Measurements from ENCODE around the gene ALOX15B. TPM values are rescaled to one million over a fixed set of nuclear protein-coding genes. Genes with fewer than 3 reads are reported as not detected.

ALOX15B gene
- polyA plus RNA-seq, 1 donor from 2014 or later, result not detected

- Histone ChIP-seq H3K4me3 (ENCODE audit: low read length) (no peak overlapping the region), H3K36me3 (ENCODE audit: insufficient read depth, low read length) (no peaks in the 10 kb centered on the region), H4K20me1 (ENCODE audit: insufficient read depth) (no peaks in the 10 kb centered on the region), H3F3A (ENCODE audit: insufficient read depth, low read length, poor library complexity, severe bottlenecking) (no peaks in the 10 kb centered on the region), H3K27me3 (ENCODE audit: insufficient read depth, low read depth, low read length) (peaks cover 7% of the 10 kb centered on the region), H3K4me2 (ENCODE audit: low read length) (no peak overlapping the region), H3K9me2 (ENCODE audit: insufficient read depth, low read length) (no peaks in the 10 kb centered on the region), H3K9ac (ENCODE audit: low read length) (no peak overlapping the region), H2AFZ (ENCODE audit: low read depth, low read length) (no peak overlapping the region), H3K9me3 (ENCODE audit: low read length) (no peaks in the 10 kb centered on the region), H3K27ac (ENCODE audit: low read length) (no peak overlapping the region), H3K79me2 (replicated peaks; ENCODE audit: insufficient read depth, low read length) (no peaks in the 10 kb centered on the region)
- no peak for TF ChIP-seq MXI1 (conservative IDR thresholded peaks at IDR 0.05; ENCODE audit: poor library complexity, severe bottlenecking)
- no peak for TF ChIP-seq TAF1 (IDR thresholded peaks at IDR 0.05; ENCODE audit: low read depth)
- no peak for TF ChIP-seq REST (IDR thresholded peaks at IDR 0.05; ENCODE audit: borderline replicate concordance)
- no peak for TF ChIP-seq POLR2AphosphoS5 (IDR thresholded peaks at IDR 0.05)
- TF ChIP-seq SMC3 (conservative IDR thresholded peaks at IDR 0.05; ENCODE audit: poor library complexity), result no peak
- TF ChIP-seq EP300 (conservative IDR thresholded peaks at IDR 0.05; ENCODE audit: poor library complexity, severe bottlenecking), result no peak
- no peak for TF ChIP-seq CTCF (IDR thresholded peaks at IDR 0.05; ENCODE audit: poor library complexity, severe bottlenecking)
- TF ChIP-seq RAD21 (conservative IDR thresholded peaks at IDR 0.05), result no peak
- TF ChIP-seq EZH2 (IDR thresholded peaks at IDR 0.05; ENCODE audit: borderline replicate concordance, insufficient read depth, low read length, poor library complexity, severe bottlenecking), result no peak
Measured at GRCh38 chr17:8039611-8040168, 831 bp downstream of the ALOX15B start.

- Histone ChIP-seq H3K4me3 (ENCODE audit: low read length) (no peak overlapping the region), H3K4me2 (ENCODE audit: low read length) (no peak overlapping the region)
Measured at GRCh38 chr17:8041249-8041928, 2.5 kb downstream of the ALOX15B start.

More at GRCh38 chr17:8041249-8041928, 2.5 kb downstream of the ALOX15B start:
- Histone ChIP-seq H3K27ac (ENCODE audit: low read length) (no peak overlapping the region), H3K27me3 (ENCODE audit: insufficient read depth, low read depth, low read length) (peaks cover 7% of the 10 kb centered on the region), H4K20me1 (ENCODE audit: insufficient read depth) (no peaks in the 10 kb centered on the region), H2AFZ (ENCODE audit: low read depth, low read length) (no peak overlapping the region), H3K9me3 (ENCODE audit: low read length) (no peaks in the 10 kb centered on the region), H3K36me3 (ENCODE audit: insufficient read depth, low read length) (no peaks in the 10 kb centered on the region), H3K9ac (ENCODE audit: low read length) (no peak overlapping the region), H3K9me2 (ENCODE audit: insufficient read depth, low read length) (no peaks in the 10 kb centered on the region), H3F3A (ENCODE audit: insufficient read depth, low read length, poor library complexity, severe bottlenecking) (no peaks in the 10 kb centered on the region), H3K79me2 (replicated peaks; ENCODE audit: insufficient read depth, low read length) (no peaks in the 10 kb centered on the region)
- TF ChIP-seq POLR2AphosphoS5 (IDR thresholded peaks at IDR 0.05) (no peak), MXI1 (conservative IDR thresholded peaks at IDR 0.05; ENCODE audit: poor library complexity, severe bottlenecking) (no peak), EP300 (conservative IDR thresholded peaks at IDR 0.05; ENCODE audit: poor library complexity, severe bottlenecking) (no peak), EZH2 (IDR thresholded peaks at IDR 0.05; ENCODE audit: borderline replicate concordance, insufficient read depth, low read length, poor library complexity, severe bottlenecking) (no peak), REST (IDR thresholded peaks at IDR 0.05; ENCODE audit: borderline replicate concordance) (no peak), CTCF (IDR thresholded peaks at IDR 0.05; ENCODE audit: poor library complexity, severe bottlenecking) (peak; percentile 89), TAF1 (IDR thresholded peaks at IDR 0.05; ENCODE audit: low read depth) (no peak), SMC3 (conservative IDR thresholded peaks at IDR 0.05; ENCODE audit: poor library complexity) (peak; percentile 94), RAD21 (conservative IDR thresholded peaks at IDR 0.05) (peak; percentile 91)

Measured in neural cell (in vitro differentiated cells).